Liver (tissue), 9 donors: Measurements from ENCODE around the gene COBL. TPM values are rescaled to one million over a fixed set of nuclear protein-coding genes. Genes with fewer than 3 reads are reported as not detected.

Experiments used
- DNase-seq: peaks from one replicate; pipeline ENCODE4 v3.0.0-alpha.2; 2017; ENCODE audit warnings: low spot score
- H3K27ac ChIP-seq, 2 donors: one replicate each; pipeline ENCODE4 v1.7.0; 2013; ENCODE audit warnings: inconsistent platforms in 2 of 2, low read length in 2 of 2, control low read depth in 1 of 2, low read depth in 1 of 2, mild to moderate bottlenecking in 1 of 2
- H3K27me3 ChIP-seq, 4 donors: one replicate each; pipeline versions ENCODE4 v1.6.1 to v1.7.0; 2013; ENCODE audit warnings: low read length in 3 of 4, inconsistent platforms in 1 of 4, mild to moderate bottlenecking in 1 of 4, moderate library complexity in 1 of 4; ENCODE audit not compliant: control insufficient read depth in 4 of 4, insufficient read depth in 4 of 4
- H3K36me3 ChIP-seq, 4 donors: one replicate each; pipeline versions ENCODE4 v1.6.1 to v1.7.0; 2013; ENCODE audit warnings: low read length in 3 of 4, mild to moderate bottlenecking in 3 of 4, low read depth in 1 of 4, moderate library complexity in 1 of 4; ENCODE audit not compliant: control insufficient read depth in 4 of 4, insufficient read depth in 3 of 4
- H3K4me1 ChIP-seq, 4 donors: one replicate each; pipeline versions ENCODE4 v1.6.1 to v1.7.0; 2013; ENCODE audit warnings: low read length in 3 of 4, mild to moderate bottlenecking in 3 of 4, moderate library complexity in 1 of 4; ENCODE audit not compliant: control insufficient read depth in 4 of 4, insufficient read depth in 4 of 4
- H3K4me3 ChIP-seq, 3 donors: one replicate each; pipeline versions ENCODE4 v1.6.1 to v1.7.0; 2013; ENCODE audit warnings: low read length in 3 of 3, control low read depth in 1 of 3, low read depth in 1 of 3, mild to moderate bottlenecking in 1 of 3
- H3K9ac ChIP-seq, 2 donors: one replicate each; pipeline ENCODE4 v1.7.0; 2013; ENCODE audit warnings: low read length in 2 of 2, mild to moderate bottlenecking in 2 of 2, moderate library complexity in 2 of 2, control low read depth in 1 of 2, low read depth in 1 of 2
- H3K9me3 ChIP-seq, 4 donors: one replicate each; pipeline versions ENCODE4 v1.6.1 to v1.7.0; 2013; ENCODE audit warnings: low read length in 3 of 4; ENCODE audit not compliant: control insufficient read depth in 4 of 4
- EGR1 ChIP-seq, 2 donors: IDR thresholded peaks; 2 replicates each; pipeline ENCODE4 v1.6.1; 2016 to 2018; ENCODE audit warnings: antibody characterized with exemption in 2 of 2, low read depth in 2 of 2
- FOXA1 ChIP-seq: IDR thresholded peaks from 2 replicates; pipeline ENCODE4 v1.6.1; 2016; ENCODE audit warnings: antibody characterized with exemption
- FOXA2 ChIP-seq: IDR thresholded peaks from 2 replicates; pipeline ENCODE4 v1.6.1; 2016; ENCODE audit warnings: antibody characterized with exemption
- GABPA ChIP-seq, 2 donors: IDR thresholded peaks in 1 of 2; conservative IDR thresholded peaks in 1 of 2; 2 replicates each; pipeline ENCODE4 v1.6.1; 2016; ENCODE audit warnings: antibody characterized with exemption in 2 of 2, mild to moderate bottlenecking in 1 of 2, moderate library complexity in 1 of 2
- HNF4A ChIP-seq, 2 donors: conservative IDR thresholded peaks; 2 replicates each; pipeline ENCODE4 v1.6.1; 2016; ENCODE audit warnings: antibody characterized with exemption in 2 of 2, mild to moderate bottlenecking in 2 of 2
- RAD21 ChIP-seq, 2 donors: IDR thresholded peaks; 2 replicates each; pipeline ENCODE4 v1.6.1; 2016; ENCODE audit warnings: antibody characterized with exemption in 2 of 2, mild to moderate bottlenecking in 2 of 2
- RXRA ChIP-seq, 2 donors: IDR thresholded peaks; 2 replicates each; pipeline ENCODE4 v1.6.1; 2017 to 2018; ENCODE audit warnings: antibody characterized with exemption in 2 of 2, mild to moderate bottlenecking in 1 of 2
- SP1 ChIP-seq: IDR thresholded peaks from 2 replicates; pipeline ENCODE4 v1.6.1; 2018; ENCODE audit warnings: antibody characterized with exemption, mild to moderate bottlenecking
- TAF1 ChIP-seq: conservative IDR thresholded peaks from 2 replicates; pipeline ENCODE4 v1.6.1; 2016; ENCODE audit warnings: antibody characterized with exemption, mild to moderate bottlenecking
- YY1 ChIP-seq: IDR thresholded peaks from 2 replicates; pipeline ENCODE4 v1.6.1; 2016; ENCODE audit warnings: antibody characterized with exemption, mild to moderate bottlenecking
- WGBS: extraction: QIAGEN DNeasy Blood & Tissue Kit; methylation state at CpG from one replicate; pipeline ENCODE4 v1.1.7; 2013; 5-methylcytosine and 5-hydroxymethylcytosine counted together
- polyA plus RNA-seq, 2 donors: library from polyadenylated mRNA; stranded (reverse) in 1 of 2; unstranded in 1 of 2; fragments of 200-250 nt in 1 of 2; fragments of >200 nt in 1 of 2; fragmentation: Nextera tagmentation in 1 of 2; extraction: Ambion mirVana in 1 of 2; gene quantifications; one replicate each; pipeline versions ENCODE4 v1.2.1 to v1.2.3, GENCODE V29; 2013 to 2015
- total RNA-seq, 2 donors: library from RNA; depleted of rRNA; stranded (reverse); fragments of >200 nt; gene quantifications; one replicate each; pipeline ENCODE4 v1.2.3, GENCODE V29; 2014
- TF ChIP-seq, protein P1 (sequence below): IDR thresholded peaks from 2 replicates; pipeline ENCODE4 v1.6.1; 2016; ENCODE audit warnings: antibody characterized with exemption
- TF ChIP-seq, protein P2 (sequence below): IDR thresholded peaks from 2 replicates; pipeline ENCODE4 v1.6.1; 2016; ENCODE audit warnings: antibody characterized with exemption
- TF ChIP-seq, protein P3 (sequence below): IDR thresholded peaks from 2 replicates; pipeline ENCODE4 v1.6.1; 2016; ENCODE audit warnings: antibody characterized with exemption
- donor health status: healthy.
- donor health status: healthy.
- donor health status: healthy.
- donor health status: healthy.
- donor health status: healthy.

COBL gene
- total and polyA plus RNA-seq, 4 donors = 5.8 to 18.7 (median 10.7) TPM

DNA sequence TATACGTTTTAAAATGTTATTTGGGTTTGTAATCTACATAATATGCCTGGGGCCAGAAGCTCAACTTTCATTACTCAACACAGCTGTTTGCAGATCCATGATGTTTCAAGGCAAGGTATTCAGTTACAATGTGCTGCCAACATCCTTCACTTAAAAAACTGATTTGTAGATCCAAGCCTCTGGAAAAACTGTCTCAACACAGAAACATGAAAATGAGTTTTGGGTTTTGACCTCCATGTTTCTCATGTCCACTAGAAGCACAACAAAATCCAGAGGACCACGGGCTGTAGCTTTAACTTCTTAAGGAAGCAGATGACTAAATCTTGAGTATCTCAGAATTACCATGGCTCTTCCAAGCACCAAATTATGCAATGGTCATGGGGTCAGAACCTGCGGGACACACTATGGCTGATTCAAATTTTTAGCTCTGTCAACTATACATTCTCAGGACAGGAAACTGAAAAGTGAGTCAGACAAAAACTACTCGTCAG, 286.9 kb downstream of the COBL start (continued):
- no peak for TF ChIP-seq GABPA (IDR thresholded peaks at IDR 0.05 in 1 of 2, conservative IDR thresholded peaks at IDR 0.05 in 1 of 2)
- no peak for TF ChIP-seq YY1

DNA sequence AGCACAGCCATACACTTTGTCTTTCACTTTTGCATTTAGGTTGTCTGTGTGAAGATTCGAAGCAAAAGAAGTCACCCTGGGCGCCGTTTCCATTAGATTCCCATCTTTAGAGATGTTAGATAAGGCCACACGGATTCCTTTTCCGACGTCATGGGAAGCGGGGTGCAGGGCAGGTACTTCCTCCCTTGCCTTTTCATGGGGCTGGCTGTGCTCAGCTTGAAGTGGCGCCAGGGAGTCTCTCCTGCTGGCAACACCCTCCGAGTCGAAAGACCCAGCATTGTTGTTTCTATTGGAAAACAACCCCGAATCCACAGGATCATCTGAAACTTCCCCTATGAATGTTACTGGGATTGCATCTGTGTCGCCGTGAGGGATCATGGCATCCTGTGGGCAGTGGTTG, 287.5 kb downstream of the COBL start:
- Histone ChIP-seq H3K9ac (no peak overlapping the region), H3K4me3 (no peak overlapping the region), H3K4me1 (no peaks in the 10 kb centered on the region), H3K27me3 (no peaks in the 10 kb centered on the region), H3K36me3 (peaks cover 4 to 44% (median 21%) of the 10 kb centered on the region in 4 donors), H3K27ac (no peak overlapping the region), H3K9me3 (no peaks in the 10 kb centered on the region)
- 89% methylated on average over 13 of the region's 13 CpGs for WGBS
- TF ChIP-seq RAD21 (IDR thresholded peaks at IDR 0.05) = no peak
- no peak for TF ChIP-seq HNF4A (conservative IDR thresholded peaks at IDR 0.05)
- no peak for TF ChIP-seq SP1
- TF ChIP-seq, protein P1, sequence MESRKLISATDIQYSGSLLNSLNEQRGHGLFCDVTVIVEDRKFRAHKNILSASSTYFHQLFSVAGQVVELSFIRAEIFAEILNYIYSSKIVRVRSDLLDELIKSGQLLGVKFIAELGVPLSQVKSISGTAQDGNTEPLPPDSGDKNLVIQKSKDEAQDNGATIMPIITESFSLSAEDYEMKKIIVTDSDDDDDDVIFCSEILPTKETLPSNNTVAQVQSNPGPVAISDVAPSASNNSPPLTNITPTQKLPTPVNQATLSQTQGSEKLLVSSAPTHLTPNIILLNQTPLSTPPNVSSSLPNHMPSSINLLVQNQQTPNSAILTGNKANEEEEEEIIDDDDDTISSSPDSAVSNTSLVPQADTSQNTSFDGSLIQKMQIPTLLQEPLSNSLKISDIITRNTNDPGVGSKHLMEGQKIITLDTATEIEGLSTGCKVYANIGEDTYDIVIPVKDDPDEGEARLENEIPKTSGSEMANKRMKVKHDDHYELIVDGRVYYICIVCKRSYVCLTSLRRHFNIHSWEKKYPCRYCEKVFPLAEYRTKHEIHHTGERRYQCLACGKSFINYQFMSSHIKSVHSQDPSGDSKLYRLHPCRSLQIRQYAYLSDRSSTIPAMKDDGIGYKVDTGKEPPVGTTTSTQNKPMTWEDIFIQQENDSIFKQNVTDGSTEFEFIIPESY = no peak
- DNase-seq = no peak

DNA sequence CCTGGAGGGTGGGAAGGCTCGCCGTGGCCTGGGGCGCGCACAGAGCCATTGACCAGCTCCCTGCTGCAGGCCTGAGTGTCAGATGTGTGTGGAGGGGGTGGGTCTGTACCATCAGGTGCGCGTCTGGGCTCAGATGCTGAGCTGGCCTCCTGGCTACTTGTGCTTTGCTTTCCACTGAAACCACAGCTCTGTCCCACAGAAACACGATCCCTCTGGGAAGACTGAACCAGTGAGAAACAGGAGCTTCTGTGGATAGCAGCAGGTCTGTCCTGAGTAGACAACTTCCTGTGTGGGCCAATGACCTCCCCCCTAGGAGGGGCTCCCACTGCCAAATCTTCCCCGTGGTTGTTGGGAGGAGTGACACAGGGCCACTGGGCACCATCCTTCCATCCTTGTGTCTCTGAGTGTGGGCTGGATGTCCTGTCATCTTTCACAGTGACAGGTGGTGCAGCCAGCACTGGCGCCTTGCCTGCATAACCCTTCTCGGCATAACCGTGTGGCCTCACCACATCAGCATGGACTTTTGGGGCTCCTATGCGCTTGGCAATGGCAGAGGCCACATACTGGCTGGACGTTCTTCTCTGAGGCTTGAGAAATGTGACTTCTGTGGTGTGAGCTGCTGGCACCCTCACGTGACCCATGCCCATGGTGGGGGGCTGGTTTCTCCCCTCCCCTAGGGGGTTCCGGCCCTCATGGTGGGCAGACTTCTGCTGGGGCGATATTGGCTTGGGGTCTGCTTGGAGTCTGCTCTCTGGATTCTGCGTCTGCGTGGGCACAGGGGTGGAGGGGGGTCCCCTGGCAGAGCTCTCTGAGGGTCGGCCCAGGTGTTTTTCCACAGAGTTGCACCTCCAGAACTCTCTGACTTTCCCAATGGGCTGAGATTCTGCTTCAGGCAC, 288.4 kb downstream of the COBL start:
- WGBS = 96% methylated on average over 19 of the region's 19 CpGs
- Histone ChIP-seq H3K4me3 (no peak overlapping the region), H3K9ac (no peak overlapping the region), H3K9me3 (no peaks in the 10 kb centered on the region), H3K4me1 (no peaks in the 10 kb centered on the region), H3K36me3 (peaks cover 4 to 47% (median 21%) of the 10 kb centered on the region in 4 donors), H3K27ac (no peak overlapping the region), H3K27me3 (no peaks in the 10 kb centered on the region)
- peak; percentile 13 for DNase-seq
- no peak for TF ChIP-seq RAD21 (IDR thresholded peaks at IDR 0.05)
- TF ChIP-seq, protein P2, sequence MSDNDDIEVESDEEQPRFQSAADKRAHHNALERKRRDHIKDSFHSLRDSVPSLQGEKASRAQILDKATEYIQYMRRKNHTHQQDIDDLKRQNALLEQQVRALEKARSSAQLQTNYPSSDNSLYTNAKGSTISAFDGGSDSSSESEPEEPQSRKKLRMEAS = no peak
- no peak for TF ChIP-seq EGR1 (IDR thresholded peaks at IDR 0.05; ENCODE audit: low read depth in 2 of 2)
- TF ChIP-seq SP1 = no peak
- TF ChIP-seq FOXA2 = no peak
- TF ChIP-seq YY1 = no peak
- TF ChIP-seq, protein P1 = no peak
- no peak for TF ChIP-seq TAF1
- no peak for TF ChIP-seq RXRA (IDR thresholded peaks at IDR 0.05)
- TF ChIP-seq, protein P3, sequence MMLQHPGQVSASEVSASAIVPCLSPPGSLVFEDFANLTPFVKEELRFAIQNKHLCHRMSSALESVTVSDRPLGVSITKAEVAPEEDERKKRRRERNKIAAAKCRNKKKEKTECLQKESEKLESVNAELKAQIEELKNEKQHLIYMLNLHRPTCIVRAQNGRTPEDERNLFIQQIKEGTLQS = no peak
- no peak for TF ChIP-seq GABPA (IDR thresholded peaks at IDR 0.05 in 1 of 2, conservative IDR thresholded peaks at IDR 0.05 in 1 of 2)
- no peak for TF ChIP-seq FOXA1
- TF ChIP-seq HNF4A (conservative IDR thresholded peaks at IDR 0.05) = no peak
